ENCODE measurements around the gene FKBP1A.

DNA sequence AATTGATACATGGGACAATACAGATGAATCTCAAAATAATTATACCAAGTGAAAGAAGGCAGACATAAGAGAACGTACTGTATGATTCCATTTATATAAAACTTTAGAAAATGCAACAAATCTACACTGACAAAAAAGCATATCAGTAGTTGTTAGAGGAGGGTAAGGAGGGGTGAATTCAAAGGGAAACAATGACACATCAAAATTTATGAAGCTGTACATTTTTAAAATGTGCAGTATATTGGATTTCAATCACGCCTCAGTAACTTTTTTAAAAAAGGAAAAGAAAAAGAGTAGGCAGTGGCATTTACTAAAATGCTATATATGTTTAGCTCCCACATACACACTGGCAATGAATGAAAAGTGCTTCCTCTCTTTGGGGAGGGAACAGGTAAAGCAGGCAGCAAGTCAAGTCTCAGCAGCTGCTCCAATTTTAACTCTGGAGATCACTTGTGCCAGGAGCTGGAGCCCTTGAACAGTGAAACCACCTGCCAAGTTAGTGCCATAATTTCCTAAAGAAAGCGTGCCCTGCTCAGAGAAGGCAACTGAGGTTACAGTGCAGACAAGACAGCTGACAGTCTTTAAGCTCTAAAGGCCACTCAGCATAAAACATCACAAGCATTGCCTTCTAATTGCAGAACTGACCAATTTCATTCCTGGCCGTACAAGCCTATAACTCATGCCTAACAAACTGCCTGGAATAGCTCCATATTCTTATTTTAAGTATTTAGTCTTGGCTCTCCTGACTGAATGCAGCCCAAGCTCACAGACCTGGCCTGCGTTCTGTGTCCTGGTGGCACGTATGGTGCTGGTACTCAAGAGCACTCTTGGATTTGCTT, 10.9 kb downstream of the FKBP1A start:
- TF ChIP-seq POLR2AphosphoS5 (IDR thresholded peaks at IDR 0.05; ENCODE audit: low read depth, low read length) (no peak), POLR2A (IDR thresholded peaks at IDR 0.05; ENCODE audit: low read depth, low read length) (no peak)

Measured in GM12892 (cell line).